Measurements from ENCODE around the gene SH2D7. TPM values are rescaled to one million over a fixed set of nuclear protein-coding genes. Genes with fewer than 3 reads are reported as not detected.

SH2D7 gene
- total RNA-seq, 1 experiment from 2014 or later: not detected

DNA sequence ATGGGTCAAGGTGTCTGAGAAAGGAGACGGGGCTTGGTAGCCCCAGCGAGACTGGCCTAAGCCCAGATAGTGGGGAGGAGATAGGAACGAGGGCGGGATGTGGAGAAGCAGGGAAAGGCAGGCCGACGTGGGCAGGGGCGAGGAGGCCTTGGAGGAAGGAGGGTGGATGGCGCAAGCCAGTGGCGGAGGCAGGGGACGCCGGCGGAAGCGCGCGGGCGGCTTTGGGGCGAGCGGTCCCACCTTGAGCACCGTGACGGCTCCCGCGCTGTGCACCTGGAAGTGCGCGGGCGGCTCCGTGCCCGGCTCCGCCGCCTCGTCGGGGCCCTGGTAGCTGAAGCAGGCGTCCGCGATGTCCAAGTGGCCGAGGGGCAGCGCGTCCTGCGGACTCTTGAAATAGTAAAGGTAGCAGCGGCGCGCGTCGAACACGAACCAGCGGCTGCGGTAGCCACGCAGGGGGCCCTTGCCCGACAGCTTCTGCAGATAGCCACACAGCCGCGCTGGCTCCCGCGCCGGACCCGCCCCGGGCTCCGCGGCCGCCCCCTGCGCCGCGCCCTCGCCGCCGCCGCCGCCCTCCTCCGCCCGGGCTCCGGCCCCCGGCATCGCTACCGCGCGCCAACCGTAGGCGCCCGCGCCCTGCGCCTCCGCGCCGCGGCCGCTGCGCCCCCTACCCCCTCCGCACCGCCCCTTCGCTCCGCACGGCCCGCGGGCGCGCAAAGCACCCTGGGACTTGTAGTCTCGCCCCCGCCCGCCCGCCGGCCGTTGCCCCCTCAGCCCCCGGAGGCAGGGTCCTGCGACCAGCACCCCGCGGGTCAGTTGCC, 15.1 kb upstream of the SH2D7 start, which contains the start of gene TBC1D2B:
TBC1D2B (minus strand) TSS at position 659 of the 818 bp plus-strand sequence; CDS start at position 600, 59 bp downstream.
- peaks cover 18% of the 10 kb centered on the region for H3K4me1 ChIP-seq (replicated peaks; ENCODE audit: insufficient read depth)
- H3K4me3 ChIP-seq: peak within 1 kb of the TSS; percentile 84
- H3K79me2 ChIP-seq (ENCODE audit: low read depth): 0 out of 2 replicates have a peak, but pooled peaks cover 15% of the 10 kb centered on the region
- H3F3A ChIP-seq (ENCODE audit: insufficient read depth, low read depth): no peaks in the 10 kb centered on the region
- BruUV-seq (replicated peaks): no TSS peak
- intact Hi-C loops (cut with micrococcal nuclease; ENCODE audit: unreplicated experiment): no loop called here
- no peaks in the 10 kb centered on the region for H4K20me1 ChIP-seq (ENCODE audit: insufficient read depth)
- ChIA-PET POLR2A (ENCODE audit: unreplicated experiment) (interaction anchor here (0.6 kb wide), 1 partner anchor 55 kb away, joined by 3 read pairs; no protein-coding TSS in a partner anchor), CTCF (interaction anchor here (0.6 kb wide), 1 partner anchor 70 kb away, joined by 3 read pairs; no protein-coding TSS in a partner anchor)
- H3K4me2 ChIP-seq: peak within 1 kb of the TSS; percentile 99
- H3K9me3 ChIP-seq (ENCODE audit: insufficient read depth, low read depth): no peaks in the 10 kb centered on the region
- no peaks in the 10 kb centered on the region for H3K9me2 ChIP-seq (ENCODE audit: insufficient read depth)
- no peaks in the 10 kb centered on the region for H3K27me3 ChIP-seq (ENCODE audit: insufficient read depth, low read depth)
- TF ChIP-seq, protein P1, sequence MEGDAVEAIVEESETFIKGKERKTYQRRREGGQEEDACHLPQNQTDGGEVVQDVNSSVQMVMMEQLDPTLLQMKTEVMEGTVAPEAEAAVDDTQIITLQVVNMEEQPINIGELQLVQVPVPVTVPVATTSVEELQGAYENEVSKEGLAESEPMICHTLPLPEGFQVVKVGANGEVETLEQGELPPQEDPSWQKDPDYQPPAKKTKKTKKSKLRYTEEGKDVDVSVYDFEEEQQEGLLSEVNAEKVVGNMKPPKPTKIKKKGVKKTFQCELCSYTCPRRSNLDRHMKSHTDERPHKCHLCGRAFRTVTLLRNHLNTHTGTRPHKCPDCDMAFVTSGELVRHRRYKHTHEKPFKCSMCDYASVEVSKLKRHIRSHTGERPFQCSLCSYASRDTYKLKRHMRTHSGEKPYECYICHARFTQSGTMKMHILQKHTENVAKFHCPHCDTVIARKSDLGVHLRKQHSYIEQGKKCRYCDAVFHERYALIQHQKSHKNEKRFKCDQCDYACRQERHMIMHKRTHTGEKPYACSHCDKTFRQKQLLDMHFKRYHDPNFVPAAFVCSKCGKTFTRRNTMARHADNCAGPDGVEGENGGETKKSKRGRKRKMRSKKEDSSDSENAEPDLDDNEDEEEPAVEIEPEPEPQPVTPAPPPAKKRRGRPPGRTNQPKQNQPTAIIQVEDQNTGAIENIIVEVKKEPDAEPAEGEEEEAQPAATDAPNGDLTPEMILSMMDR (conservative IDR thresholded peaks at IDR 0.05): no peak
- TF ChIP-seq EZH2 (IDR thresholded peaks at IDR 0.05; ENCODE audit: low read depth): no peak
- H3K27ac ChIP-seq: no peak within 1 kb of the TSS
- H2AFZ ChIP-seq: peak within 1 kb of the TSS; percentile 97
- DNase-seq: peak in 1 of 2 experiments; percentile 46
- no peaks in the 10 kb centered on the region for H3K36me3 ChIP-seq (ENCODE audit: low read depth)

DNA sequence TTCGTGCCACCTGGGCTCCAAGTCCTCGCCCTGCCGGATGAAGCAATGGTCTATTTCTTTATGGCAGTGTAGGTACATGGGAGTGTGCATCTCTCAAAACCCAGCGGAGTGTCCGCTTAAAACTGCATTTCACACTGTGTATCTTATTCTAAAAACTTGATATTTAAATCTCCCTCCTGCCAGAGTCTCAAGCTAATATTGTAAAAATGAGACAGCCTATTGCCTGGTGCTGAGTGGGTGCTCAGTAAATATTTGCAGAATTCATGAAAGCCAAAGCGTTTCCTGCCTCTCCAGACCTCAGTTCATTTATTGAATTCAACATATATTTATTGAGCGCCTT, 14.5 kb upstream of the SH2D7 start:
- Histone ChIP-seq H3F3A (ENCODE audit: insufficient read depth, low read depth) (no peaks in the 10 kb centered on the region), H3K9me2 (ENCODE audit: insufficient read depth) (no peaks in the 10 kb centered on the region), H2AFZ (peak overlapping the region; percentile 52; the same call in 1 of the 2 replicates), H3K36me3 (ENCODE audit: low read depth) (no peaks in the 10 kb centered on the region), H4K20me1 (ENCODE audit: insufficient read depth) (no peaks in the 10 kb centered on the region), H3K4me3 (peak overlapping the region; percentile 49), H3K79me2 (ENCODE audit: low read depth) (0 out of 2 replicates have a peak, but pooled peaks cover 15% of the 10 kb centered on the region), H3K27me3 (ENCODE audit: insufficient read depth, low read depth) (no peaks in the 10 kb centered on the region), H3K27ac (no peak overlapping the region), H3K4me1 (replicated peaks; ENCODE audit: insufficient read depth) (peaks cover 24% of the 10 kb centered on the region), H3K4me2 (peak overlapping the region; percentile 72), H3K9me3 (ENCODE audit: insufficient read depth, low read depth) (no peaks in the 10 kb centered on the region)
- TF ChIP-seq, protein P1 (conservative IDR thresholded peaks at IDR 0.05): no peak
- TF ChIP-seq EZH2 (IDR thresholded peaks at IDR 0.05; ENCODE audit: low read depth): no peak
- DNase-seq: no peak
- POLR2A ChIA-PET (ENCODE audit: unreplicated experiment): no interaction called here
- intact Hi-C loops (cut with micrococcal nuclease; ENCODE audit: unreplicated experiment): no loop called here
- no TSS peak for BruUV-seq (replicated peaks)
- CTCF ChIA-PET: no interaction called here

DNA sequence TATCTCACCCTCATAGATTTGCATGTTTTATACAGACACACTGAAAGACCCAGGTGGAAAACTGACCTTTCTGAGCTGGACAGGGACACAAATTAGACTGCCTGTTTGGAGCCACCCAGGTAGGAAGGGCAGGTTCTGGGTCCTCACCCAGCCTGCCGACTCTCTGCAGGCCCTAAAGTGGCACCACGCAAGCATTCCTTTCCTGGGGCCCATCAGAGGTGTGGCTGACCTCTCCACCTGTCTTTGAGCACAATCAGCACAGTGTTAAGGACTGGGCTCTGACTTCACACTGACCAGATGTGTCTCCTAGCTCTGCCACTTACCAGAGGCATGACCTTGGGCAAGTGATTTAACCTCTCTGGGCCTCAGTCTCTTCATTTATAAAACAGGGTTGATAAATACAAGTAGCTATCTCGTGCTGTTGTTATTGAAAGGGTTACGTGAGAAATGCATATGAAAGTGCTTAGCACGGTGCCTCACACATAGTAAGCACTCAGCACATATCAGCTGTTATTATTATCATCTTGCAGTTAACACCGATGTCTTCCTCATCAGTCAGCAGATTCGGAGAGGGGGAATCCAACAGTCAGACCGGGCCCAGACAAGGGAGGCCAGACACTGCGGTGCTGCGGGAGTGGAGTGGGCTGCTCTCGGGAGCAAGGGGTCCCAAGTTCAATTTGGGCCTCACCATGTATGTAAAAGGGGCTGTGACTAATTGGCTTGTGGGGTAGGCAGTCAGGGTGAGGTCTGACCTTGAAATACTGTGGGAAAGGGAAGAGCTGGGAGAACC, 12.9 kb upstream of the SH2D7 start:
- ChIA-PET POLR2A (ENCODE audit: unreplicated experiment) (interaction anchor here (0.6 kb wide), 1 partner anchor 12 kb away, joined by 5 read pairs; no protein-coding TSS in a partner anchor), CTCF (no interaction called here)
- H4K20me1 ChIP-seq (ENCODE audit: insufficient read depth): no peaks in the 10 kb centered on the region
- no peaks in the 10 kb centered on the region for H3K9me2 ChIP-seq (ENCODE audit: insufficient read depth)
- H3K36me3 ChIP-seq (ENCODE audit: low read depth): no peaks in the 10 kb centered on the region
- no peak overlapping the region for H2AFZ ChIP-seq
- intact Hi-C loops (cut with micrococcal nuclease; ENCODE audit: unreplicated experiment): no loop called here
- no peak overlapping the region for H3K4me2 ChIP-seq
- H3K4me1 ChIP-seq (replicated peaks; ENCODE audit: insufficient read depth): peaks cover 24% of the 10 kb centered on the region
- DNase-seq: no peak
- no TSS peak for BruUV-seq (replicated peaks)
- no peaks in the 10 kb centered on the region for H3K27me3 ChIP-seq (ENCODE audit: insufficient read depth, low read depth)
- no peak overlapping the region for H3K4me3 ChIP-seq
- TF ChIP-seq, protein P1 (conservative IDR thresholded peaks at IDR 0.05): no peak
- no peak for TF ChIP-seq EZH2 (IDR thresholded peaks at IDR 0.05; ENCODE audit: low read depth)
- no peak overlapping the region for H3K27ac ChIP-seq
- no peaks in the 10 kb centered on the region for H3F3A ChIP-seq (ENCODE audit: insufficient read depth, low read depth)
- no peaks in the 10 kb centered on the region for H3K9me3 ChIP-seq (ENCODE audit: insufficient read depth, low read depth)
- 0 out of 2 replicates have a peak, but pooled peaks cover 12% of the 10 kb centered on the region for H3K79me2 ChIP-seq (ENCODE audit: low read depth)
